ENCODE measurements around the gene PPIE. TPM values are rescaled to one million over a fixed set of nuclear protein-coding genes. Genes with fewer than 3 reads are reported as not detected.
A peak's percentile ranks its signal among the peaks of the same experiment; 100 is the strongest.
"Not testable (repeated sequence)": the region's sequence is repeated elsewhere in the genome, so short reads cannot be mapped to it uniquely, and the experiment has no call there.

The PPIE gene
- total RNA-seq, 6 experiments from 2014 or later: 38.9 to 45.8 (median 41.7) TPM

GRCh38 chr1:39788758-39789570, 50.3 kb downstream of the PPIE start, which contains the start of gene BMP8B:
Gene BMP8B, minus strand, starts transcription at chr1:39788865. Its CDS starts 380 bp downstream, at chr1:39788485.
- DNase-seq: no peak
- Mint-ChIP-seq H3K27ac (no peak within 1 kb of the TSS), H3K4me3 (no peak within 1 kb of the TSS), H3K36me3 (ENCODE audit: low read depth) (no peaks in the 10 kb centered on the region), H3K4me1 (ENCODE audit: low read depth) (no peaks in the 10 kb centered on the region), H3K9me3 (no peaks in the 10 kb centered on the region), H3K27me3 (ENCODE audit: insufficient read depth) (peaks cover 34% of the 10 kb centered on the region)
- no peak for TF ChIP-seq CTCF (IDR thresholded peaks at IDR 0.05)

- no peak for DNase-seq
- TF ChIP-seq CTCF (IDR thresholded peaks at IDR 0.05): no peak
- no peaks in the 10 kb centered on the region for H3K4me1 Mint-ChIP-seq (ENCODE audit: low read depth)
- no peak overlapping the region for H3K27ac Mint-ChIP-seq
- H3K9me3 Mint-ChIP-seq: no peaks in the 10 kb centered on the region
- no peaks in the 10 kb centered on the region for H3K36me3 Mint-ChIP-seq (ENCODE audit: low read depth)
- H3K27me3 Mint-ChIP-seq (ENCODE audit: insufficient read depth): peaks cover 37% of the 10 kb centered on the region
- H3K4me3 Mint-ChIP-seq: no peak overlapping the region
These were observed 51.0 kb downstream of the PPIE start for GRCh38 chr1:39789571-39790110.

- no peaks in the 10 kb centered on the region for H3K9me3 Mint-ChIP-seq
- no peak overlapping the region for H3K4me3 Mint-ChIP-seq
- no peaks in the 10 kb centered on the region for H3K4me1 Mint-ChIP-seq (ENCODE audit: low read depth)
- no peak overlapping the region for H3K27ac Mint-ChIP-seq
- no peaks in the 10 kb centered on the region for H3K36me3 Mint-ChIP-seq (ENCODE audit: low read depth)
- peaks cover 47% of the 10 kb centered on the region for H3K27me3 Mint-ChIP-seq (ENCODE audit: insufficient read depth)
- no peak for DNase-seq
- no peak for TF ChIP-seq CTCF (IDR thresholded peaks at IDR 0.05)
These were observed 53.2 kb downstream of the PPIE start for GRCh38 chr1:39791838-39792237.

GRCh38 chr1:39795651-39796050, 57.0 kb downstream of the PPIE start:
- peaks cover 33% of the 10 kb centered on the region for H3K27me3 Mint-ChIP-seq (ENCODE audit: insufficient read depth)
- no peak overlapping the region for H3K27ac Mint-ChIP-seq
- no peaks in the 10 kb centered on the region for H3K36me3 Mint-ChIP-seq (ENCODE audit: low read depth)
- no peaks in the 10 kb centered on the region for H3K9me3 Mint-ChIP-seq
- no peak for TF ChIP-seq CTCF (IDR thresholded peaks at IDR 0.05)
- no peak overlapping the region for H3K4me3 Mint-ChIP-seq
- H3K4me1 Mint-ChIP-seq (ENCODE audit: low read depth): peaks cover 18% of the 10 kb centered on the region
- no peak for DNase-seq

- peak; percentile 47 for DNase-seq
- Mint-ChIP-seq H3K27me3 (ENCODE audit: insufficient read depth) (peaks cover 18% of the 10 kb centered on the region), H3K4me1 (ENCODE audit: low read depth) (peaks cover 21% of the 10 kb centered on the region), H3K4me3 (0 out of 2 replicates have a peak overlapping the region, but pooled peaks have one; percentile 39)
- H3K36me3 Mint-ChIP-seq (ENCODE audit: low read depth); H3K9me3 Mint-ChIP-seq; H3K27ac Mint-ChIP-seq: not testable (repeated sequence)
These were observed 60.4 kb downstream of the PPIE start for GRCh38 chr1:39798859-39799769.

All from HFFc6 (cell line).